ENCODE data around the gene MAP7D2.
A peak's percentile ranks its signal among the peaks of the same experiment; 100 is the strongest.

Gene MAP7D2

GRCh38 chrX:20007962-20008622, 108.6 kb downstream of the MAP7D2 start:
- TF ChIP-seq CTCF (IDR thresholded peaks at IDR 0.05; ENCODE audit: low read depth, low read length) = no peak
- Histone ChIP-seq H3K27me3 (no peaks in the 10 kb centered on the region), H3K36me3 (no peaks in the 10 kb centered on the region), H3K4me1 (no peaks in the 10 kb centered on the region), H3K9me3 (no peaks in the 10 kb centered on the region), H3K4me3 (ENCODE audit: low read depth, low read length) (no peak overlapping the region)
- DNase-seq = no peak

GRCh38 chrX:20005883-20006282, 110.8 kb downstream of the MAP7D2 start:
- TF ChIP-seq CTCF (IDR thresholded peaks at IDR 0.05; ENCODE audit: low read depth, low read length) = no peak
- Histone ChIP-seq H3K4me3 (ENCODE audit: low read depth, low read length) (no peak overlapping the region), H3K4me1 (no peaks in the 10 kb centered on the region), H3K9me3 (no peaks in the 10 kb centered on the region), H3K27me3 (no peaks in the 10 kb centered on the region), H3K36me3 (no peaks in the 10 kb centered on the region)
- no peak for DNase-seq

DNA sequence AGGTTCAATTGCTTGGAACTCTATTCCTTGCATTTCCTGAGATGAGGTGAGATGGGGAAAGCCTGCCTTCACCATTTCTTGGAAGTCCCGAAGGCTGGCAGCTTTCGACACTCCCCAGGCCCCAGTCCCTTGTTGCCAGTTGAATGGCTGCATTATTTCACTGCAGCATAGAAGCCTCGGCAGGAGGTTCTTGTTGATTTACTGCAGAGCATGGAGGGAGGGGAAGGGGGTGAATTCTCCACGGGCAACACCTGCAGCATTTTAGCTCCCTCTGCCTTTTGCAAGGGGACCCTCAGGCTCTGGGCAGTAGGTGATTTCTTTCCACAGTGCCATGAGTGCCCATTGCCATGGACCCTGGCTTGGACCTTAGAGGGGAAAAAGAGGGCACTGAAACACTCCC, 115.1 kb downstream of the MAP7D2 start:
- no peak for DNase-seq
- Histone ChIP-seq H3K4me1 (no peaks in the 10 kb centered on the region), H3K36me3 (no peaks in the 10 kb centered on the region)

DNA sequence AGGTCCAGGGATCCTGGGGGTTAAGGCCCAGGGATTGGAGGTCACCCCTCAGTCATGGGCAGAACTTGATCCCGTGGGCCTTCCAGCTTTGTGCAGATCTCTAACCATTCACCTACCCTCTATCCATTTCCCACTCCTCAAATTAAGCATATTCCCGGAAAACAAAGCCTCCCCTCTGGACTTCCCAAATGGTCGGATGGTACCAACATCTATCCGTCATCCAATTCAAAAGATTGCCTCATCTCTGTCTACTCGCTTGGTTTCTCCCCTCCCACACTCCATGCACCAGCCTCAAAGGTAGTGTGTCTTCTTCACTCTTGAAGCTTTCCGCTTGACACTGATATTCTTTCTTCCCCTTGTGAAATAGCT, 125.4 kb downstream of the MAP7D2 start:
- no peaks in the 10 kb centered on the region for H3K36me3 ChIP-seq
- DNase-seq = no peak
- H3K4me1 ChIP-seq = no peaks in the 10 kb centered on the region
- peak overlapping the region; percentile 20; the same call in 1 of the 2 replicates for H3K4me3 ChIP-seq (ENCODE audit: low read depth, low read length)
- H3K27me3 ChIP-seq = no peaks in the 10 kb centered on the region
- TF ChIP-seq CTCF (IDR thresholded peaks at IDR 0.05; ENCODE audit: low read depth, low read length) = no peak
- no peaks in the 10 kb centered on the region for H3K9me3 ChIP-seq

More for the DNA sequence above, 115.1 kb downstream of the MAP7D2 start:
- TF ChIP-seq CTCF (IDR thresholded peaks at IDR 0.05; ENCODE audit: low read depth, low read length) = no peak
- no peak overlapping the region for H3K4me3 ChIP-seq (ENCODE audit: low read depth, low read length)
- H3K27me3 ChIP-seq = no peaks in the 10 kb centered on the region
- H3K9me3 ChIP-seq = no peaks in the 10 kb centered on the region

DNA sequence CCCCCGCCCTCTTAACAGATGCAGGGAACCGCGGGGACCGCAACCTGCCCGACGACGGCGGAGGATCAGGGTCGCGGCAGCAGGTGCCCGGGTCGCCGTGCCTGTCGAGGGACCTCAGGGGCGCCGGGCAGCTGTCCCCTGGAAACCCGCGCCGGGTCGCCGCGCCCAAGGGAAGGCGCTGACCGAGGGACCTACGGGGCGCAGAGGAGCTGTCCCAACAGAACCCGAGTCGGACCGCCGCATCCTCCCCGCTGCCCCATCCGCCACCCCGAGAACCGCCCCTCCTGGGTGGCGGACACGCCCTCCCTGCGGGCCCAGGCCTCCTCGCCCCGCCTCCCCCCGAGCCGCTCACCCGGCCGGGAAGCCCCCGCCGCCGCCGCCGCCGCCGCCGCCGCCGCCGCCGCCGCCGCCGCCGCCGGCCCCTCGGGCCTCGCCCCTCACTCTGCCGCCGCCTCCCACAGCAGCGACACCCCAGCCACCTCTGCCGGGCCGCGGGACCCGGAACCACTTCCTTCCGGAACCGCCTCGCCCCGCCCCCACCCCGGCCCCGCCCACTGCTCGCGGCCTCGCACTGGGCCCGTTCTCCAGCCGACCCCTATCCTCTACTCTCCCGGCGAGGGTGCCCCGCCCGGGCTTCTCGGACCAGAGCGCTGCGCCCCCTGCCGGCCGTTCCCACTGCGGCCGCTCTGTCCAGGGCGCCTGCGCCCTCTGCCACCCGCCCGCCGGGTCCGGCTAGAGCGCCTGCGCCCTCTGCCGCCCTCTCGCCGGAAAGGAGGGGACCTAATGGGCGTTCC, 126.0 kb downstream of the MAP7D2 start, which contains the start of gene BCLAF3:
TSS of gene BCLAF3 (minus strand) at position 506 of the 794 bp plus-strand sequence. CDS start 20,797 bp downstream, outside the sequence.
- no peaks in the 10 kb centered on the region for H3K36me3 ChIP-seq
- no peaks in the 10 kb centered on the region for H3K27me3 ChIP-seq
- H3K4me1 ChIP-seq = no peaks in the 10 kb centered on the region
- no peaks in the 10 kb centered on the region for H3K9me3 ChIP-seq
- peak within 1 kb of the TSS; percentile 69 for H3K4me3 ChIP-seq (ENCODE audit: low read depth, low read length)
- TF ChIP-seq CTCF (IDR thresholded peaks at IDR 0.05; ENCODE audit: low read depth, low read length) = peak; percentile 60
- DNase-seq = peak; percentile 91

GRCh38 chrX:19990151-19990555, 126.6 kb downstream of the MAP7D2 start:
- Histone ChIP-seq H3K27me3 (no peaks in the 10 kb centered on the region), H3K36me3 (no peaks in the 10 kb centered on the region)
- DNase-seq = no peak

More at GRCh38 chrX:19990151-19990555, 126.6 kb downstream of the MAP7D2 start:
- H3K4me3 ChIP-seq (ENCODE audit: low read depth, low read length) = peak overlapping the region; percentile 69
- no peak for TF ChIP-seq CTCF (IDR thresholded peaks at IDR 0.05; ENCODE audit: low read depth, low read length)
- no peaks in the 10 kb centered on the region for H3K9me3 ChIP-seq
- no peaks in the 10 kb centered on the region for H3K4me1 ChIP-seq

All from BE2C (cell line).